H9 (cell line): ENCODE data around the gene ACVR1C. TPM values are rescaled to one million over a fixed set of nuclear protein-coding genes. Genes with fewer than 3 reads are reported as not detected.

Experiments
- DNase-seq: peaks from one replicate; pipeline ENCODE4 v3.0.0-alpha.2; 2017
- H2AFZ ChIP-seq: one replicate; pipeline ENCODE4 v1.6.1; 2013; ENCODE audit warnings: mild to moderate bottlenecking, low read length, control low read depth, moderate library complexity
- H2AK5ac ChIP-seq: 2 replicates; pipeline ENCODE4 v1.6.1; 2013; ENCODE audit warnings: low read length, control low read depth, mixed read lengths; ENCODE audit not compliant: insufficient read length
- H2BK120ac ChIP-seq: one replicate; pipeline ENCODE4 v1.6.1; 2013; ENCODE audit warnings: low read depth, mild to moderate bottlenecking, low read length, control low read depth, inconsistent platforms; ENCODE audit not compliant: poor library complexity, severe bottlenecking
- H2BK12ac ChIP-seq: 2 replicates; pipeline ENCODE4 v1.6.1; 2013; ENCODE audit warnings: low read length, control low read depth, mixed read lengths, low read depth; ENCODE audit not compliant: insufficient read length
- H2BK15ac ChIP-seq: 2 replicates; pipeline ENCODE4 v1.6.1; 2013; ENCODE audit warnings: low read depth, low read length, control low read depth
- H2BK20ac ChIP-seq: one replicate; pipeline ENCODE4 v1.6.1; 2013; ENCODE audit warnings: low read depth, mild to moderate bottlenecking, low read length, control low read depth, inconsistent platforms; ENCODE audit not compliant: poor library complexity, severe bottlenecking
- H2BK5ac ChIP-seq: 2 replicates; pipeline ENCODE4 v1.6.1; 2013; ENCODE audit warnings: low read length, control low read depth, mixed read lengths; ENCODE audit not compliant: insufficient read length
- H3K14ac ChIP-seq: 2 replicates; pipeline ENCODE4 v1.6.1; 2013; ENCODE audit warnings: low read length, control low read depth; ENCODE audit not compliant: insufficient read depth
- H3K18ac ChIP-seq: 2 replicates; pipeline ENCODE4 v1.6.1; 2013; ENCODE audit warnings: low read depth, mild to moderate bottlenecking, mixed read lengths, low read length, control low read depth; ENCODE audit not compliant: insufficient read length
- H3K23ac ChIP-seq: 2 replicates; pipeline ENCODE4 v1.6.1; 2013; ENCODE audit warnings: low read length, control low read depth, mixed read lengths, low read depth; ENCODE audit not compliant: insufficient read length
- H3K23me2 ChIP-seq: 2 replicates; pipeline ENCODE4 v1.6.1; 2013; ENCODE audit warnings: low read depth, mild to moderate bottlenecking, mixed read lengths, low read length, control low read depth; ENCODE audit not compliant: insufficient read length, poor library complexity, severe bottlenecking
- H3K27ac ChIP-seq: 2 replicates; pipeline ENCODE4 v1.5.1; 2013; ENCODE audit warnings: low read length, control low read depth, mixed read lengths, low read depth; ENCODE audit not compliant: insufficient read length
- H3K27me3 ChIP-seq: 2 replicates; pipeline ENCODE4 v1.6.1; 2013; ENCODE audit warnings: low read length, control low read depth, inconsistent platforms; ENCODE audit not compliant: insufficient read depth
- H3K4ac ChIP-seq: 2 replicates; pipeline ENCODE4 v1.6.1; 2013; ENCODE audit warnings: low read depth, mild to moderate bottlenecking, control low read depth, inconsistent platforms, low read length, moderate library complexity
- H3K4me1 ChIP-seq: 2 replicates; pipeline ENCODE4 v1.6.1; 2013; ENCODE audit warnings: low read length, control low read depth, inconsistent platforms; ENCODE audit not compliant: insufficient read depth
- H3K4me2 ChIP-seq: 2 replicates; pipeline ENCODE4 v1.6.1; 2013; ENCODE audit warnings: low read length, control low read depth, mixed read lengths; ENCODE audit not compliant: insufficient read length, insufficient read depth
- H3K56ac ChIP-seq: 2 replicates; pipeline ENCODE4 v1.6.1; 2013; ENCODE audit warnings: low read depth, mild to moderate bottlenecking, mixed read lengths, low read length, control low read depth; ENCODE audit not compliant: insufficient read length
- H3K79me1 ChIP-seq: 2 replicates; pipeline ENCODE4 v1.6.1; 2013; ENCODE audit warnings: low read depth, mild to moderate bottlenecking, moderate library complexity, low read length, control low read depth, inconsistent platforms; ENCODE audit not compliant: insufficient read depth, poor library complexity, severe bottlenecking
- H3K79me2 ChIP-seq: 2 replicates; pipeline ENCODE4 v1.6.1; 2013; ENCODE audit warnings: low read length, control low read depth, inconsistent platforms; ENCODE audit not compliant: insufficient read depth
- H3K9ac ChIP-seq: 2 replicates; pipeline ENCODE4 v1.6.1; 2013; ENCODE audit warnings: low read length, control low read depth, mixed read lengths; ENCODE audit not compliant: insufficient read length; ENCODE audit errors: extremely low read depth
- H3K9me3 ChIP-seq: one replicate; pipeline ENCODE4 v1.6.1; 2013; ENCODE audit warnings: low read depth, low read length, inconsistent platforms; ENCODE audit not compliant: control insufficient read depth
- H3T11ph ChIP-seq: one replicate; pipeline ENCODE4 v1.6.1; 2013; ENCODE audit warnings: mild to moderate bottlenecking, low read length, control low read depth, inconsistent platforms
- H4K20me1 ChIP-seq: one replicate; pipeline ENCODE4 v1.6.1; 2013; ENCODE audit not compliant: control insufficient read depth, insufficient read length, insufficient read depth
- H4K5ac ChIP-seq: 2 replicates; pipeline ENCODE4 v1.6.1; 2013; ENCODE audit warnings: low read depth, mild to moderate bottlenecking, mixed read lengths, low read length, control low read depth; ENCODE audit not compliant: insufficient read length
- H4K8ac ChIP-seq: replicated peaks from 2 replicates; pipeline ENCODE4 v1.6.1; 2013; ENCODE audit warnings: low read length, control low read depth, mixed read lengths, low read depth; ENCODE audit not compliant: insufficient read length
- H4K91ac ChIP-seq: 2 replicates; pipeline ENCODE4 v1.6.1; 2013; ENCODE audit warnings: low read depth, mild to moderate bottlenecking, moderate library complexity, mixed read lengths, low read length, control low read depth; ENCODE audit not compliant: insufficient read length
- H3K27ac Mint-ChIP-seq, 3 experiments: 2 replicates in 2 of 3; 3 replicates in 1 of 3; pipeline ENCODE4 v1.8.0; 2020 to 2021; ENCODE audit warnings: mixed read lengths in 3 of 3, mild to moderate bottlenecking in 1 of 3, moderate library complexity in 1 of 3
- H3K27me3 Mint-ChIP-seq: 2 replicates; pipeline ENCODE4 v1.8.0; 2021; ENCODE audit warnings: low read depth, mild to moderate bottlenecking, moderate library complexity, mixed read lengths
- H3K36me3 Mint-ChIP-seq, 3 experiments: 2 replicates in 2 of 3; 3 replicates in 1 of 3; pipeline ENCODE4 v1.8.0; 2020 to 2021; ENCODE audit warnings: low read depth in 3 of 3, mixed read lengths in 3 of 3; ENCODE audit not compliant: insufficient read depth in 1 of 3
- H3K4me1 Mint-ChIP-seq, 2 experiments: 2 replicates each; pipeline ENCODE4 v1.8.0; 2020; ENCODE audit warnings: mixed read lengths in 2 of 2
- H3K4me3 Mint-ChIP-seq, 2 experiments: 2 replicates in 1 of 2; 3 replicates in 1 of 2; pipeline ENCODE4 v1.8.0; 2020 to 2021; ENCODE audit warnings: mild to moderate bottlenecking in 2 of 2, mixed read lengths in 2 of 2, moderate library complexity in 1 of 2
- H3K9me3 Mint-ChIP-seq, 2 experiments: 2 replicates in 1 of 2; 3 replicates in 1 of 2; pipeline ENCODE4 v1.8.0; 2020; ENCODE audit warnings: mild to moderate bottlenecking in 2 of 2, mixed read lengths in 2 of 2, moderate library complexity in 1 of 2
- CTCF ChIP-seq: fragments of 200-600 bp; sonication (generic); conservative IDR thresholded peaks from 3 replicates; pipeline ENCODE4 v1.8.0; 2021; ENCODE audit warnings: antibody characterized with exemption, mild to moderate bottlenecking
- total RNA-seq: library from RNA; stranded (reverse); gene quantifications from 2 replicates; pipeline ENCODE4 v1.2.1, GENCODE V29; 2021

The ACVR1C gene
- total RNA-seq, 1 experiment from 2014 or later: 0.81 TPM

GRCh38 chr2:157477919-157478318, 150.7 kb downstream of the ACVR1C start:
- H2BK5ac ChIP-seq: no peak overlapping the region
- H2BK120ac ChIP-seq: no peak overlapping the region
- no peak for TF ChIP-seq CTCF
- Mint-ChIP-seq H3K4me1 (no peaks in the 10 kb centered on the region), H3K27ac (no peak overlapping the region), H3K36me3 (no peaks in the 10 kb centered on the region), H3K9me3 (no peaks in the 10 kb centered on the region), H3K27me3 (no peaks in the 10 kb centered on the region), H3K4me3 (no peak overlapping the region)
- no peak overlapping the region for H3K56ac ChIP-seq
- no peaks in the 10 kb centered on the region for H3K79me1 ChIP-seq
- no peak overlapping the region for H4K5ac ChIP-seq
- no peak overlapping the region for H3K23ac ChIP-seq
- no peak overlapping the region for H2AFZ ChIP-seq
- H4K20me1 ChIP-seq: no peaks in the 10 kb centered on the region
- H2BK20ac ChIP-seq: no peak overlapping the region
- no peaks in the 10 kb centered on the region for H3K9me3 ChIP-seq
- H3K4ac ChIP-seq: no peak overlapping the region
- no peaks in the 10 kb centered on the region for H3K4me1 ChIP-seq
- no peak overlapping the region for H3K4me2 ChIP-seq
- H3K79me2 ChIP-seq: no peaks in the 10 kb centered on the region
- no peak overlapping the region for H2AK5ac ChIP-seq
- H3K14ac ChIP-seq: no peak overlapping the region
- no peak overlapping the region for H3T11ph ChIP-seq
- no peak overlapping the region for H3K27ac ChIP-seq
- no peaks in the 10 kb centered on the region for H3K27me3 ChIP-seq
- H2BK12ac ChIP-seq: no peak overlapping the region
- no peak overlapping the region for H2BK15ac ChIP-seq
- no peak overlapping the region for H3K9ac ChIP-seq
- H4K8ac ChIP-seq: no peak overlapping the region
- no peak overlapping the region for H3K18ac ChIP-seq
- H4K91ac ChIP-seq: no peak overlapping the region
- no peak for DNase-seq
- no peaks in the 10 kb centered on the region for H3K23me2 ChIP-seq
